GM21360 (cell line): Measurements from ENCODE around the gene HMGCS2.
"Not testable (repeated sequence)": the region's sequence is repeated elsewhere in the genome, so short reads cannot be mapped to it uniquely, and the experiment has no call there.

ENCODE experiments used
- ATAC-seq: cut with Tn5 transposase; IDR thresholded peaks from one replicate; pipeline ENCODE4 v1.9.1; 2021; ENCODE audit warnings: mild to moderate bottlenecking, moderate library complexity; ENCODE audit not compliant: unreplicated experiment

The HMGCS2 gene

GRCh38 chr1:119732465-119733168 is 36.1 kb downstream of the HMGCS2 start:
- no peak for ATAC-seq

GRCh38 chr1:119731741-119732430 is 36.8 kb downstream of the HMGCS2 start:
- no peak for ATAC-seq

GRCh38 chr1:119731060-119731459 is 37.6 kb downstream of the HMGCS2 start:
- ATAC-seq: no peak

- ATAC-seq: no peak
These were observed 39.7 kb downstream of the HMGCS2 start for GRCh38 chr1:119729044-119729443.

- no peak for ATAC-seq
These were observed 40.7 kb downstream of the HMGCS2 start for GRCh38 chr1:119727991-119728390.

- no peak for ATAC-seq
These were observed 43.1 kb downstream of the HMGCS2 start for GRCh38 chr1:119725626-119726025.

- no peak for ATAC-seq
These were observed 44.0 kb downstream of the HMGCS2 start for GRCh38 chr1:119724611-119725218.

- no peak for ATAC-seq
These were observed 46.8 kb downstream of the HMGCS2 start for GRCh38 chr1:119721896-119722295.

GRCh38 chr1:119720866-119721440 is 47.8 kb downstream of the HMGCS2 start:
- no peak for ATAC-seq

GRCh38 chr1:119718972-119719371 is 49.7 kb downstream of the HMGCS2 start:
- ATAC-seq: no peak

GRCh38 chr1:119718409-119718808 is 50.3 kb downstream of the HMGCS2 start:
- ATAC-seq: no peak

- no peak for ATAC-seq
These were observed 53.2 kb downstream of the HMGCS2 start for GRCh38 chr1:119715542-119715941.

GRCh38 chr1:119714583-119714982 is 54.1 kb downstream of the HMGCS2 start:
- ATAC-seq: no peak

- ATAC-seq: no peak
These were observed 54.8 kb downstream of the HMGCS2 start for GRCh38 chr1:119713749-119714456.

- no peak for ATAC-seq
These were observed 55.5 kb downstream of the HMGCS2 start for GRCh38 chr1:119713039-119713748.

GRCh38 chr1:119712342-119713038 is 56.2 kb downstream of the HMGCS2 start:
- peak; percentile 37 for ATAC-seq

GRCh38 chr1:119711804-119712341 is 56.8 kb downstream of the HMGCS2 start, which contains the start of gene PHGDH:
Gene PHGDH (plus strand): TSS chr1:119711934. CDS start chr1:119712023, 89 bp downstream.
- peak; percentile 72 for ATAC-seq

- ATAC-seq: not testable (repeated sequence)
These were observed 57.3 kb downstream of the HMGCS2 start for GRCh38 chr1:119711356-119711803.

GRCh38 chr1:119706599-119706998 is 62.1 kb downstream of the HMGCS2 start:
- not testable (repeated sequence) for ATAC-seq
